IMR-90 (cell line): ENCODE measurements around the gene BHLHA15. TPM values are rescaled to one million over a fixed set of nuclear protein-coding genes. Genes with fewer than 3 reads are reported as not detected.

Experiments
- ATAC-seq: fragments of 200-7000 bp; cut with Tn5 transposase; 2 replicates; pipeline ENCODE4 v1.9.1; 2020; ENCODE audit warnings: low read depth, mild to moderate bottlenecking, moderate library complexity
- BruUV-seq: library from RNA; stranded (reverse); fragments of 400-500 nt; replicated peaks from 2 replicates; lab custom pipeline; 2021; lab: Mats Ljungman, UMichigan
- CTCF ChIA-PET: fragments of 300-600 bp; formaldehyde crosslinking; extraction: SDS; loops from one replicate; lab custom pipeline; 2021; ENCODE audit warnings: antibody characterized with exemption; lab: Yijun Ruan, JAX
- POLR2A ChIA-PET: fragments of 300-600 bp; sonication (Branson Sonifier 250); formaldehyde crosslinking; loops from one replicate; lab custom pipeline; 2022; ENCODE audit warnings: antibody characterized with exemption; ENCODE audit not compliant: unreplicated experiment; lab: Charles Lee
- DNase-seq: peaks from one replicate; pipeline ENCODE4 v3.0.0; 2013
- H2AFZ ChIP-seq: replicated peaks from 2 replicates; pipeline ENCODE3; 2013; ENCODE audit warnings: low read length, mild to moderate bottlenecking; ENCODE audit not compliant: poor library complexity
- H2AK5ac ChIP-seq: 2 replicates; pipeline ENCODE4 v1.6.1; 2013; ENCODE audit warnings: low read depth, low read length, inconsistent platforms
- H2AK9ac ChIP-seq: replicated peaks from 2 replicates; pipeline ENCODE3; 2013; ENCODE audit warnings: mild to moderate bottlenecking, low read depth, low read length, moderate library complexity; ENCODE audit not compliant: poor library complexity
- H2BK120ac ChIP-seq: 2 replicates; pipeline ENCODE4 v1.6.1; 2013; ENCODE audit warnings: low read depth, low read length, inconsistent platforms
- H2BK15ac ChIP-seq: 3 replicates; pipeline ENCODE4 v1.6.1; 2013; ENCODE audit warnings: low read depth, low read length, inconsistent platforms
- H2BK20ac ChIP-seq: 2 replicates; pipeline ENCODE4 v1.6.1; 2013; ENCODE audit warnings: low read depth, mild to moderate bottlenecking, inconsistent platforms, low read length, moderate library complexity
- H2BK5ac ChIP-seq: 2 replicates; pipeline ENCODE4 v1.6.1; 2013; ENCODE audit warnings: mild to moderate bottlenecking, low read depth, low read length, inconsistent platforms; ENCODE audit not compliant: poor library complexity, severe bottlenecking
- H3K14ac ChIP-seq: replicated peaks from 2 replicates; pipeline ENCODE4 v1.6.1; 2013; ENCODE audit warnings: low read depth, low read length, inconsistent platforms
- H3K18ac ChIP-seq: 2 replicates; pipeline ENCODE4 v1.6.1; 2013; ENCODE audit warnings: low read depth, low read length, control low read depth
- H3K23ac ChIP-seq: 2 replicates; pipeline ENCODE4 v1.6.1; 2013; ENCODE audit warnings: low read depth, low read length, inconsistent platforms
- H3K27ac ChIP-seq: 2 replicates; pipeline ENCODE4 v1.5.1; 2013; ENCODE audit warnings: mild to moderate bottlenecking, control low read depth, low read length; ENCODE audit not compliant: insufficient read depth
- H3K27me3 ChIP-seq: 2 replicates; pipeline ENCODE4 v1.6.1; 2013; ENCODE audit warnings: low read length; ENCODE audit not compliant: control insufficient read depth, insufficient read depth
- H3K36me3 ChIP-seq: 2 replicates; pipeline ENCODE4 v1.6.1; 2013; ENCODE audit warnings: low read length, mixed read lengths; ENCODE audit not compliant: control insufficient read depth, insufficient read depth
- H3K4ac ChIP-seq: 2 replicates; pipeline ENCODE4 v1.6.1; 2013; ENCODE audit warnings: low read depth, low read length, inconsistent platforms
- H3K4me1 ChIP-seq: 2 replicates; pipeline ENCODE4 v1.6.1; 2013; ENCODE audit warnings: low read length, mixed read lengths; ENCODE audit not compliant: control insufficient read depth, insufficient read depth
- H3K4me2 ChIP-seq: 2 replicates; pipeline ENCODE4 v1.6.1; 2013; ENCODE audit warnings: low read depth, mild to moderate bottlenecking, control low read depth, low read length, moderate library complexity
- H3K4me3 ChIP-seq: 2 replicates; pipeline ENCODE4 v1.5.1; 2013; ENCODE audit warnings: low read depth, mild to moderate bottlenecking, control low read depth, low read length, moderate library complexity; ENCODE audit not compliant: insufficient read depth
- H3K56ac ChIP-seq: 2 replicates; pipeline ENCODE4 v1.6.1; 2013; ENCODE audit warnings: low read length, inconsistent platforms; ENCODE audit not compliant: insufficient read depth; ENCODE audit errors: extremely low read depth
- H3K79me1 ChIP-seq, 2 experiments: 2 replicates each; pipeline ENCODE4 v1.6.1; 2013; ENCODE audit warnings: low read length in 2 of 2, inconsistent platforms in 1 of 2, low read depth in 1 of 2
- H3K9ac ChIP-seq: 2 replicates; pipeline ENCODE4 v1.6.1; 2013; ENCODE audit warnings: low read depth, low read length, control low read depth
- H3K9me1 ChIP-seq: 2 replicates; pipeline ENCODE4 v1.6.1; 2013; ENCODE audit warnings: low read length, inconsistent platforms; ENCODE audit not compliant: insufficient read depth
- H3K9me3 ChIP-seq: 2 replicates; pipeline ENCODE4 v1.6.1; 2013; ENCODE audit warnings: low read length; ENCODE audit not compliant: control insufficient read depth, insufficient read depth
- H4K20me1 ChIP-seq: 2 replicates; pipeline ENCODE4 v1.6.1; 2013; ENCODE audit warnings: low read length, inconsistent platforms; ENCODE audit not compliant: insufficient read depth
- H4K5ac ChIP-seq: 2 replicates; pipeline ENCODE4 v1.6.1; 2013; ENCODE audit warnings: mild to moderate bottlenecking, low read depth, low read length, control low read depth
- H4K8ac ChIP-seq, 2 experiments: 2 replicates each; pipeline ENCODE4 v1.6.1; 2013; ENCODE audit warnings: low read depth in 2 of 2, low read length in 2 of 2, control low read depth in 1 of 2, inconsistent platforms in 1 of 2
- H4K91ac ChIP-seq: 2 replicates; pipeline ENCODE4 v1.6.1; 2013; ENCODE audit warnings: low read depth, low read length, inconsistent platforms; ENCODE audit not compliant: insufficient read depth
- BHLHE40 ChIP-seq: fragments of 150-350 bp; IDR thresholded peaks from 2 replicates; pipeline ENCODE4 v1.6.1; 2016; ENCODE audit warnings: mild to moderate bottlenecking, low read depth, low read length
- CEBPB ChIP-seq: IDR thresholded peaks from 2 replicates; pipeline ENCODE4 v1.6.1; 2012; ENCODE audit warnings: low read depth, low read length, improper control_type of control experiment
- CTCF ChIP-seq: conservative IDR thresholded peaks from 2 replicates; pipeline ENCODE4 v1.5.1; 2012; ENCODE audit warnings: mild to moderate bottlenecking, low read depth, low read length, improper control_type of control experiment
- ELK1 ChIP-seq: fragments of 150-350 bp; IDR thresholded peaks from 2 replicates; pipeline ENCODE4 v1.6.1; 2016; ENCODE audit warnings: low read depth, mild to moderate bottlenecking, low read length, moderate library complexity, borderline replicate concordance
- FOS ChIP-seq: fragments of 150-350 bp; IDR thresholded peaks from 2 replicates; pipeline ENCODE4 v1.6.1; 2016; ENCODE audit warnings: low read depth, low read length
- MAFK ChIP-seq: IDR thresholded peaks from 2 replicates; pipeline ENCODE4 v1.6.1; 2012; ENCODE audit warnings: low read depth, low read length, improper control_type of control experiment
- MXI1 ChIP-seq: IDR thresholded peaks from 2 replicates; pipeline ENCODE4 v1.6.1; 2012; ENCODE audit warnings: low read depth, mild to moderate bottlenecking, low read length, moderate library complexity, borderline replicate concordance
- RFX5 ChIP-seq: IDR thresholded peaks from 2 replicates; pipeline ENCODE4 v1.8.0; 2012; ENCODE audit warnings: low read depth, mild to moderate bottlenecking, low read length, moderate library complexity
- WGBS, 2 experiments: methylation state at CpG; one replicate each; pipeline versions ENCODE4 v1.1.5 to v1.1.7; 2013; ENCODE audit warnings: missing lambda C conversion rate in 2 of 2; ENCODE audit not compliant: insufficient read length in 1 of 2; ENCODE audit errors: extremely low coverage in 2 of 2; 5-methylcytosine and 5-hydroxymethylcytosine counted together
- dilution Hi-C: fragments of 300-500 bp; cut with HindIII; formaldehyde crosslinking; loops from one replicate; pipeline ENCODE4 v1.14.3; 2018; ENCODE audit warnings: low sequenced_read_pairs; ENCODE audit not compliant: unreplicated experiment
- in situ Hi-C: fragments of 300-500 bp; cut with MboI; formaldehyde crosslinking; loops from 3 replicates; pipeline ENCODE4 v1.14.3; 2019; ENCODE audit warnings: low sequenced_read_pairs, inconsistent platforms, mixed read lengths
- intact Hi-C: fragments of 100-400 bp; cut with micrococcal nuclease; formaldehyde crosslinking; loops from 2 replicates; pipeline ENCODE4 v1.10.0; 2022
- polyA plus RNA-seq, 3 experiments: library from polyadenylated mRNA; depleted of rRNA; stranded (reverse); fragments of >200 nt; gene quantifications; 2 replicates each; pipeline ENCODE4 v1.2.3, GENCODE V29; 2012; ENCODE audit warnings: low replicate concordance in 1 of 3
- total RNA-seq: library from RNA; depleted of rRNA; stranded (reverse); fragments of >200 nt; gene quantifications from 2 replicates; pipeline ENCODE4 v1.2.3, GENCODE V29; 2012

The BHLHA15 gene
- total and polyA plus RNA-seq, 2 of the 4 experiments (the other 2 are of a cell fraction), result not detected

- H3K4me3 ChIP-seq, result no peak overlapping the region
- dilution Hi-C loops (no loop called here), in situ Hi-C loops (loop anchor here (5.0 to 25.0 kb wide), 2 partner anchors 142 to 302 kb away; partner anchors contain the start of gene ASNS), intact Hi-C loops (loop anchor here (5.0 kb wide), 1 partner anchor 42 kb away; no protein-coding TSS in a partner anchor)
- no peak overlapping the region for H3K18ac ChIP-seq
- no peak overlapping the region for H3K4ac ChIP-seq
- H2AK5ac ChIP-seq, result no peak overlapping the region
- peaks cover 2% of the 10 kb centered on the region; the same call in 1 of the 2 replicates for H3K36me3 ChIP-seq
- H3K56ac ChIP-seq, result no peak overlapping the region
- H4K91ac ChIP-seq, result no peak overlapping the region
- H3K27me3 ChIP-seq, result no peaks in the 10 kb centered on the region
- POLR2A ChIA-PET, result no interaction called here
- peaks cover 4% of the 10 kb centered on the region; the same call in 1 of the 2 replicates for H3K9me1 ChIP-seq
- BruUV-seq, result no TSS peak
- 0 out of 2 replicates have a peak overlapping the region, but pooled peaks have one; percentile 15 for H3K4me2 ChIP-seq
- H4K5ac ChIP-seq, result no peak overlapping the region
- no peaks in the 10 kb centered on the region for H3K9me3 ChIP-seq
- H3K9ac ChIP-seq, result no peak overlapping the region
- TF ChIP-seq MAFK (0 out of 2 replicates have a peak, but pooled peaks have one; percentile 16), CEBPB (peak; percentile 49), CTCF (no peak), FOS (no peak), BHLHE40 (peak; percentile 94), RFX5 (no peak), ELK1 (no peak), MXI1 (no peak)
- WGBS, 2 experiments, result 69% methylated on average over 2 of the region's 16 CpGs; no CpG with 5 or more reads in 1 of the 2 experiments
- H2BK5ac ChIP-seq, result no peak overlapping the region
- H3K23ac ChIP-seq, result no peak overlapping the region
- ATAC-seq, result peak; percentile 58
- DNase-seq, result peak; percentile 55
- H3K27ac ChIP-seq, result no peak overlapping the region
- peak overlapping the region; percentile 73 for H2AFZ ChIP-seq
- H2BK15ac ChIP-seq, result no peak overlapping the region
- 0 out of 2 replicates have a peak, but pooled peaks cover 2% of the 10 kb centered on the region for H4K20me1 ChIP-seq
- no peak overlapping the region for H2BK120ac ChIP-seq
- no peak overlapping the region for H3K14ac ChIP-seq
- CTCF ChIA-PET, result interaction anchor here (0.6 to 5.4 kb wide), 2 partner anchors 18 to 141 kb away, joined by 3 to 37 read pairs; no protein-coding TSS in a partner anchor
- peak overlapping the region; percentile 11 for H2AK9ac ChIP-seq
- no peaks in the 10 kb centered on the region for H3K79me1 ChIP-seq
- no peaks in the 10 kb centered on the region for H3K4me1 ChIP-seq
- no peak overlapping the region for H4K8ac ChIP-seq
- no peak overlapping the region for H2BK20ac ChIP-seq
Observed at GRCh38 chr7:98163704-98164494, 47.3 kb upstream of the BHLHA15 start.
